Measurements from ENCODE around the gene PRTN3.

GRCh38 chr19:858284-858683 lies 17.5 kb downstream of the PRTN3 start:
- no peak for TF ChIP-seq CEBPB (IDR thresholded peaks at IDR 0.05; ENCODE audit: low read depth)
- no peak for TF ChIP-seq ZBTB33 (IDR thresholded peaks at IDR 0.05; ENCODE audit: extremely low read depth, insufficient replicate concordance, low read length)
- no peak for TF ChIP-seq MAX (IDR thresholded peaks at IDR 0.05)
- no peak for TF ChIP-seq ZNF274 (IDR thresholded peaks at IDR 0.05; ENCODE audit: low read depth, low read length)
- no peak for TF ChIP-seq CTCF (IDR thresholded peaks at IDR 0.05 in 2 of 3, conservative IDR thresholded peaks at IDR 0.05 in 1 of 3; ENCODE audit: borderline replicate concordance in 1 of 3, insufficient read depth in 1 of 3, low read depth in 2 of 3, low read length in 2 of 3)
- no peak for TF ChIP-seq ZFX (IDR thresholded peaks at IDR 0.05)
- no peak for TF ChIP-seq CBX3 (IDR thresholded peaks at IDR 0.05; ENCODE audit: low read depth)
- no peak for TF ChIP-seq YY1 (IDR thresholded peaks at IDR 0.05; ENCODE audit: extremely low read depth, insufficient replicate concordance, low read depth, low read length)
- TF ChIP-seq POLR2AphosphoS5 (IDR thresholded peaks at IDR 0.05; ENCODE audit: low read depth, low read length), result no peak
- TF ChIP-seq RAD21 (IDR thresholded peaks at IDR 0.05; ENCODE audit: low read depth), result no peak
- TF ChIP-seq EZH2 (IDR thresholded peaks at IDR 0.05), result no peak

All from HCT116 (cell line).